D721Med (cell line): Measurements from ENCODE around the gene TBC1D32.

Experiments used
- DNase-seq: peaks from one replicate; pipeline ENCODE4 v3.0.0; 2011; ENCODE audit warnings: low spot score; ENCODE audit not compliant: insufficient read length
- FAIRE-seq: peaks from 2 replicates; lab custom pipeline; 2011; peaks lifted over from hg19 to GRCh38; lab: Jason Lieb, UNC
- CTCF ChIP-seq: IDR thresholded peaks from 2 replicates; pipeline ENCODE4 v1.5.1; 2012; ENCODE audit warnings: mild to moderate bottlenecking, control low read depth; ENCODE audit not compliant: insufficient read depth; ENCODE audit errors: missing control alignments

TBC1D32 gene

GRCh38 chr6:121134922-121135321, 199.4 kb downstream of the TBC1D32 start:
- FAIRE-seq: no peak
- no peak for DNase-seq
- TF ChIP-seq CTCF: no peak

- FAIRE-seq: no peak
- DNase-seq: no peak
- TF ChIP-seq CTCF: no peak
Measured at GRCh38 chr6:121124600-121124999, 209.7 kb downstream of the TBC1D32 start.

DNA sequence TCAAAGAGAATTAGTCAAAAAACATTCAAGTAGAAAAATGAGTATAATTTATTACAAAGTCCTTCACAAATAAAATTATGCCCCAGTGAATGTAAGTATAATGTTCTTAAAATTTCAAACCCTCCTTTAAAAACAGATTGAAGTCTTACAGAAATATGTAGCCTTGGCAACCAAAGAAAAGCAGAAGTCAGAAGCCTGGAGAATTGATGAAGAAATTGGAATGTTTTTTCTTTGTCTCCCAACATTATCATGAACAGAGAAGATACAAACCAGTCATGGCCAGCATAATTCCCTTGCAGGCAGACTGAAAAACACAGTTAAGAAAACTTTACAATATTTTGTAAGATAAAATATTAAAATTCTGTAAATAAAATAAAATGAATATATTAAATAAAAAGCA, 221.9 kb downstream of the TBC1D32 start:
- FAIRE-seq: no peak

DNA sequence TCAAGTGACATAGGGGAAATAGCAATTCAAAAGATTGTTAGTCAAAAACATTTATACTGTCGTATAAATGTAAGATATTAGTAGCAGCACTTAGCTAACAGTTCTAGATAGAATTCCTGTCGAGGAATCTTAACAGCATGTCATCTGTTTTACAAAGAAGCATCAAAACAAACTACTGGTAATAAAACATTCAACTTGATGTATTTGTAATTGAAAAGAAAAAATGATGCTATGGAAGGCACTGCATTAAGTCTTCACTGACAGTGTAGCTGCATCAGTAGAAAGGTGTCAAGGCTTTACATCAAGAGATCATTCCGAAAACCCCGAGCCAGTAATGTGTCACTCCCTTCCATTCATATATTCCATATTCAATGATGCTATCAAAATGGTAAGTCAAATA, 223.5 kb downstream of the TBC1D32 start:
- DNase-seq: no peak
- FAIRE-seq: no peak
- no peak for TF ChIP-seq CTCF

More for the DNA sequence above, 221.9 kb downstream of the TBC1D32 start:
- DNase-seq: no peak
- no peak for TF ChIP-seq CTCF

DNA sequence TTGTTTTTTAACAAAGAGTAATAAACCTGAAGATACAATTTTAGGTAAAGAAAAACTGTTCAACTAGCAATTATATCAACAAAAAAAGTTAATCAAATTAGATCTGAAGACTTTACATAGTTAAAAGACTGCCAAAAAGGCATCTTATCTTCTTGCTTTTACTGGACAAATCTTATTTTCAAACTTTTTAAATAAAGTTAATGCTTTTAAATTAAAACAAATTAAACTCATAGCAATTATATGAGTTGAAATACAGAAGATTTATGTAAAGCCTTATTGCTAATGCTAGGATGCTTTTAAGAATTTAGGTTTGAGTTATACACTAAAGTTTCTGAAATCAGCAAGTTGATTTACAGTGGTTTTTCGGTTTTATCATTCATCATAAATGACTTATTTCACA, 227.3 kb downstream of the TBC1D32 start:
- DNase-seq: no peak
- no peak for FAIRE-seq
- no peak for TF ChIP-seq CTCF

GRCh38 chr6:121105461-121105860, 228.8 kb downstream of the TBC1D32 start:
- no peak for TF ChIP-seq CTCF
- no peak for FAIRE-seq
- no peak for DNase-seq

DNA sequence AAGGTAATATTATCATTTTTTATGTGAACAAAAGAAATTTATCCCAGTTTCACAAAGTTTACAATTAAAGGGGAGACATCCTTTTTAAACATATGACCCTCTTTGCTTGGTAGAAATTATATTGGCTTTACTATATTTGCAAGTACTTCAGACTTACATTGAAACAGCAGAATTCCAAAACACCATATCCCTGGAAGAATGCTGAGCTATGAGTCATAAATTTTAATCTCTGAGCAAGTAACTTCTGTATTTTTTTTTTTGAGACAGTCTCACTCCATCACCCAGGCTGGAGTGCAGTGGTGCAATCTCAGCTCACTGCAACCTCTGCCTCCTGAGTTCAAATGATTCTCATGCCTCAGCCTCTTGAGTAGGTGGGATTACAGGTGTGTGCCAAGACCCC, 240.4 kb downstream of the TBC1D32 start:
- FAIRE-seq: no peak
- DNase-seq: no peak

More for the DNA sequence above, 240.4 kb downstream of the TBC1D32 start:
- no peak for TF ChIP-seq CTCF
